GM19328 (cell line): ENCODE data around the gene BCAS2.
A peak's percentile ranks its signal among the peaks of the same experiment; 100 is the strongest.

Source experiments
- ATAC-seq: cut with Tn5 transposase; IDR thresholded peaks from one replicate; pipeline ENCODE4 v1.9.1; 2021; ENCODE audit warnings: mild to moderate bottlenecking, moderate library complexity; ENCODE audit not compliant: unreplicated experiment

BCAS2 gene

GRCh38 chr1:114559356-114559755, 22.1 kb downstream of the BCAS2 start:
- ATAC-seq = peak; percentile 66

DNA sequence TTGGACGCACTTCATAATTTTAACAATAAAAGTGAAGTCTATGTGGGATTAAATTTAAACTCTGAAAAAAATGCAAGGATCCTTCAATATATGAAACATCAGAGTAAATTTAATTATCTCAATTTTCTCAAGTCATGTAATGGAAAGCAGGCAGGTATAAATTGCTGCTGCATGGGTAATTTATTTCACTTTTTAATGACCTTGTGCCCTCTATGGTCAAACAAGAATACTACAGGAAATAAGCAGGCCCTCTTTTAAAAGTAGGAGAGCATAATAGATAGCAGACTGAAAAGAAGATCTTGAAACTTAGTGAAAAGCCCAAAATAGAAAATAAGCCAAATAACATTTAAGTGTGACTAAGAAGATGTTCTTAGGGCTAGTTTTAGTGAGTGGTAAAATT, 22.9 kb downstream of the BCAS2 start:
- no peak for ATAC-seq

DNA sequence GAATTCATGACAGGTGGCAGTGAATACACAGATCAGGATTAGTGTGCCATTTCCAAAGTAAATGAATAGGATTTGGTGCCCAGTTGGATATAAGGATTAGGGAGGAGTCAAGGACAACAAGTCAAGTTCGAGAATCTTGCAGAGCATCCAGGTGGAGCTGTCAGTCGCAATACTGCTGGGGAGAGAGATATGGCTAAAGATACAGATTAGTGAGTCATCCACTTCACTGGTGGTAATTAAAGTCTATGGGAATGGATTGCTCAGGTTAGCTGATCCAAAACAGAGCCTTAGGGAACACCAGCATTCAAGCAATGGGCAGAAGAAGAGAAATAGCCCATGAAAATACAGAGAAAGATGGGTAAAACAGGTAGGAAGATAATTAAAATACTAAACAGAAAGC, 26.8 kb downstream of the BCAS2 start:
- ATAC-seq = no peak

- no peak for ATAC-seq
These were observed 29.2 kb downstream of the BCAS2 start for GRCh38 chr1:114552106-114552639.

DNA sequence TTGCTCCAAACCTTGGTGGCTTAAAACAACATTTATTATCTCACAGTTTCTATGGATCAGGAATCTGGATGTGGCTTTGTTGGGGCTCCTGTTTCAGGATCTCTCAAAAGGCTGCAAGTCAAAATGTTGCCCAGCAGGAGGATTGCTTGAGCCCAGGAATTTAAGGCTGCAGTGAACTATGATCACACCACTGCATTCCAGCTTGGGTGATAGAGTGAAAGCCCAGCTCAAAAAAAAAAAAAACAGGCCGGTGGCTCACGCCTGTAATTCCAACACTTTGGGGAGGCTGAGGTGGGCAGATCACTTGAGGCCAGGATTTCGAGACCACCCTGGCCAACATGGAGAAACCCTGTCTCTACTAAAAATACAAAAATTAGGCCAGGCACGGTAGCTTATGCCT, 30.0 kb downstream of the BCAS2 start:
- no peak for ATAC-seq

- no peak for ATAC-seq
These were observed 31.1 kb downstream of the BCAS2 start for GRCh38 chr1:114550336-114550735.

DNA sequence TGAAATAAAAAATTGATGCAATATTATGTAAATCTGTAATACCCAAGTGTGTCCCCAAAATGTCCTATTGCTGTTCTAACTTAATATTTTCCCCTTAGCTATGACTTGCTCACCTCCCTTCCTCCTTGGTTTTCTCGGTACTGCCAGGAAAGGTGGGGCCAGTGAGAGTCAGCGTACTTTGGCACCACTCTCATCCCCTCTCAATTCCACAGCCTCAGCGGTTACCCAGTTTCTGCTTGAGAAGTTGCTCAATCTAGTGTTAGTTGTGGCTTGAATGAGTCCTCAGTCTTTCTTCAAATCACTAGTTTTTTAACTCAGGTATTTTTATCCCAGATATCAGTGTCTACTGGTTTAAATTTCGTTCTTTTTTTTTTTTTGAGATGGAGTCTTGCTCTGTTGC, 32.3 kb downstream of the BCAS2 start:
- no peak for ATAC-seq

- no peak for ATAC-seq
These were observed 34.3 kb downstream of the BCAS2 start for GRCh38 chr1:114547076-114547475.

DNA sequence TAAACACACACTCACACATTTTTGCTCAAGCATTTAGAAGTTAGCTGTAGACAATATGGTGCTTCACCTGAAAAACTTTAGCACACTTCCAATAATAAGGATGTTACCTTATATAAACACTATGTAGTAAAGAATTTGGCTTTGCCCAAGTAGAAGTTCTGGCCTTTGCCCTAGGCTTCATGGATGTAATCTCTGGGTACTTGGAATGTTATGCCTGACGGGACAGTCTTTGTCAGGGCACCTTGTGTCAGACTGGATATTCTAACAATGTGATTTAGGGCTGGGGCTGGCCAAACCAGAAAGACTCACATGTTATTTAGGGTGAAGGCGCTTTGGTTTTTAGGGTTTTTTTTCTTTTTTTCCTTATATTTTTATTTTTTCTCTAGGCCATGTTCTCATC, 35.6 kb downstream of the BCAS2 start:
- ATAC-seq = no peak

DNA sequence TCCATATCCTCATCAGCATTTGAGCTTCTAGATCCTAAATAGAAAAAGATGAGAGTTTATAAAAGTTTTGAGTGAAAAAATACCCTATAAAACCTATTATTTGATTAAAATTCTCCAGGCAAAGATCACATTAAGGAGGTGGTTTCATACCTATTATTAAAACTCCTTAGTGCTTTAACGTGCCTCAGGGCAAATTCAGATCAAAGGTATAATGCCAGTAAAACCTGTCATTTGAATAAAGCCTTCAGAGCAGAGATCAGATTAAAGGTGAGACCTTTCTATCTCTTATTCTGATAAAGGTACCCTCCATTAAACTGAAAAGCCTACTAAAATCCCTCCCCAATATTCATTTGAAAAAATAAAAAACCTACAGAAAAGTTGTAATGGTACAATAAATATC, 36.1 kb downstream of the BCAS2 start:
- no peak for ATAC-seq

GRCh38 chr1:114540821-114541220, 40.6 kb downstream of the BCAS2 start:
- ATAC-seq = no peak

GRCh38 chr1:114540272-114540671, 41.1 kb downstream of the BCAS2 start:
- ATAC-seq = no peak

DNA sequence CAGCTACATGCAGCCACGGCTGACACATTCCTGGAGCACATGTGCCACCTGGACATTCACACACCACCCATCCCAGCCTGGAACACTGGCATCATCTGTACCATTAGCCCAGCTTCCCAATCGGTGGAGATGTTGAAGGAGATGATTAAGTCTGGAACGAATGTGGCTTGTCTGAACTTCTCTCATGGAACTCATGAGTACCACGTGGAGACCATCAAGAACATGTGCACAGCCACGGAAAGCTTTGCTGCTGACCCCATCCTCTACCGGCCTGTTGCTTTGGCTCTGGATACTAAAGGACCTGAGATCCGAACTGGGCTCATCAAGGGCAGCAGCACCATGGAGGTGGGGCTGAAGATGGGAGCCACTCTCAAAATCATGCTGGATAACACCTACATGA, 45.4 kb downstream of the BCAS2 start:
- ATAC-seq = no peak

- no peak for ATAC-seq
These were observed 46.0 kb downstream of the BCAS2 start for GRCh38 chr1:114535401-114535800.

- no peak for ATAC-seq
These were observed 50.3 kb downstream of the BCAS2 start for GRCh38 chr1:114531094-114531493.

DNA sequence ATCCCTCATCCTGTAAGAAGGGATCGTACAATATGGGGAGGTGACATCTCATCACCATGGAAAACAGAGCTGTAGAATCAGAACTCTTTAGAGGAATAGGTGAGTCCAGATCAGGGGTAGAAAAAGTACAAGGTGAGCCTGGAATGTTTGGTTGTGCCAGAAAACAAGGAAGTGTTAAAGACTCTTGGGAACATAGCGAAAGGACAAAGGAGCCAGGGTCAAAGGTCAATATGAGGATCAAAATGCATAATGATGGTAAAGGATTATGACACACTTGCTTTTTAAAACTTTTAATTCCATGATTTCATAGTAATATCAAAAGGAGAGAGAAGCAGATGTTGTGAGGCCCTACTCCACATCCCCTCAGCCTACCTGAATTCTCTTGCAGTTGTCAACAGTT, 51.2 kb downstream of the BCAS2 start:
- no peak for ATAC-seq

GRCh38 chr1:114524944-114525343, 56.5 kb downstream of the BCAS2 start:
- no peak for ATAC-seq

DNA sequence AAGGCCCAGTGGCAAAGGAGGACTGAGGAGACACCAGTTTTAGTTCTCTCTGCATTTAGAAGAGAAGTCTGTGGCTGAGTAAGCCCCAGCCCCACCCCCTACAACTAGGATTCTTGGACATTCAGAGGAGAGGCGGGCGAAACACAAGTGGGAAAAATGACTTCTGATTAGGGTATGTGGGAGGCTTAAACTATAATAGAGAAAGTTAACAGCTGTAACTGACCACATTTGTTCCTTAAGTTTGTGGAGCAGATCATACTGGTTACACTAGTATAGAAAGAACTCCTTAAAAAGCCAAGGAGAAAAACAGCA, 59.2 kb downstream of the BCAS2 start:
- ATAC-seq = no peak

GRCh38 chr1:114521396-114522263, 59.8 kb downstream of the BCAS2 start:
- ATAC-seq = no peak
